ENCODE measurements around the gene DVL2.
A peak's percentile ranks its signal among the peaks of the same experiment; 100 is the strongest.

DVL2 gene

Small RNA genes lying within 50 kb of the gene (microRNA-seq; reads per million reads assigned to microRNA genes)
- 1,785 reads per million, percentile 90 among the genes with 10 or more reads in this experiment for gene MIR324

All from HL-60 (cell line).